Measurements from ENCODE around the gene SRP68. TPM values are rescaled to one million over a fixed set of nuclear protein-coding genes. Genes with fewer than 3 reads are reported as not detected.

The SRP68 gene
- total RNA-seq, 4 donors from 2014 or later, result 57.5 to 90.2 (median 64.2) TPM

DNA sequence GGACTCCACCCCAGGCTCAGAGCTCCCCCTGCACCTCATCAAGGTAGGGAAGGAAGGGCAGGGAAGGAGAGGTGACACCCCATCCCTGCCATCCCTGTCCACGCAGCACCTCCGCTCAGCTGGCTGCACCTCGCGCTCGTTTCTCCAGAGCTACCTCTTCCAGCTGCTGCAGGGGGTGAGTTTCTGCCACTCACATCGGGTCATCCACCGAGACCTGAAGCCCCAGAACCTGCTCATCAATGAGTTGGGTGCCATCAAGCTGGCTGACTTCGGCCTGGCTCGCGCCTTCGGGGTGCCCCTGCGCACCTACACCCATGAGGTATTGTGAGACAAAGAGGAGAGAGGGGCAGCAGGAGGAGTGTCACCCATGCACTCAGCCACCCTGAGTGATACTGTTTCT, 70.2 kb downstream of the SRP68 start:
- peaks cover 35% of the 10 kb centered on the region for H3K4me1 ChIP-seq
- no peak overlapping the region for H3K4me3 ChIP-seq
- TF ChIP-seq EP300 (IDR thresholded peaks at IDR 0.05) (no peak), POLR2AphosphoS5 (IDR thresholded peaks at IDR 0.05) (no peak), POLR2A (IDR thresholded peaks at IDR 0.05) (no peak)
- TF ChIP-seq, protein P1, sequence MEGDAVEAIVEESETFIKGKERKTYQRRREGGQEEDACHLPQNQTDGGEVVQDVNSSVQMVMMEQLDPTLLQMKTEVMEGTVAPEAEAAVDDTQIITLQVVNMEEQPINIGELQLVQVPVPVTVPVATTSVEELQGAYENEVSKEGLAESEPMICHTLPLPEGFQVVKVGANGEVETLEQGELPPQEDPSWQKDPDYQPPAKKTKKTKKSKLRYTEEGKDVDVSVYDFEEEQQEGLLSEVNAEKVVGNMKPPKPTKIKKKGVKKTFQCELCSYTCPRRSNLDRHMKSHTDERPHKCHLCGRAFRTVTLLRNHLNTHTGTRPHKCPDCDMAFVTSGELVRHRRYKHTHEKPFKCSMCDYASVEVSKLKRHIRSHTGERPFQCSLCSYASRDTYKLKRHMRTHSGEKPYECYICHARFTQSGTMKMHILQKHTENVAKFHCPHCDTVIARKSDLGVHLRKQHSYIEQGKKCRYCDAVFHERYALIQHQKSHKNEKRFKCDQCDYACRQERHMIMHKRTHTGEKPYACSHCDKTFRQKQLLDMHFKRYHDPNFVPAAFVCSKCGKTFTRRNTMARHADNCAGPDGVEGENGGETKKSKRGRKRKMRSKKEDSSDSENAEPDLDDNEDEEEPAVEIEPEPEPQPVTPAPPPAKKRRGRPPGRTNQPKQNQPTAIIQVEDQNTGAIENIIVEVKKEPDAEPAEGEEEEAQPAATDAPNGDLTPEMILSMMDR (IDR thresholded peaks at IDR 0.05), result no peak
- 95% methylated on average over 10 of the region's 12 CpGs for WGBS
- H3K9me3 ChIP-seq, result no peaks in the 10 kb centered on the region
- peaks cover 29% of the 10 kb centered on the region for H3K36me3 ChIP-seq
- no peak overlapping the region for H3K27ac ChIP-seq
- no peaks in the 10 kb centered on the region for H3K27me3 ChIP-seq
- DNase-seq (ENCODE audit: low spot score in 2 of 2), result no peak

DNA sequence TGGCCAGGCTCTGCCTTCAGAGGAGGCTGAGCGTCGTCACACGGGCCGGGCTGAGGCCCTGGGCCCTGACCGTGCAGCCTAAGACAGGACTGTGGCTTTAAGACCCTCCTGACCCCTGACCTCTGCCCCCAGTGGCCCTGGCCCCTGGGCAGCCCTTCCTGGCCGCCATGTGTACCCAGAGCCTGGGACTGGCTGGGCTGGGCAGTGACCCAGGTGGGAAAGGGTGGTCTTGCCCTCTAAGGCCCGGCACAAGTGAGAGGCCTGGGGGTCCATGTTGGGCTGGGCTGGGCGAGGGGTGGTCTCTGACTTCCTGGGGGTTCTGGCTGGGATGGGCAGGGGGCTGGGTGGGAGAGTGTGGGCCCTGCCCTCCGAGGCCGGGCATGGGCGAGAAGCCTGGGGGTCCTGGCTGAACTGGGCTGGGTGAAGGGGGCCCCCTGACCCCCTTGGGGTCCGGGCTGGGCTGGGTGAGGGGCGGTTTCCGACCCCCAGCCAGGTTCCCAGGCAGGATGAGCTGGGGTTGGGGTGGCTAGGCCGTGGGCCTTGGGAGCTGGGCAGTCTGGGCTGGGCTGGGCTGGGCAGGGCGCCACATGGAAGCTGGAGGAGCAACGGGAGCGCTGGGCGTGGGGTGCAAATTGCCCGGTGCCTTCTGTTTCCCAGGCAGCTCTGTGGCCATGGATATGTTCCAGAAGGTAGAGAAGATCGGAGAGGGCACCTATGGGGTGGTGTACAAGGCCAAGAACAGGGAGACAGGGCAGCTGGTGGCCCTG, 71.4 kb downstream of the SRP68 start, which contains the start of gene CDK3:
Gene CDK3 (plus strand): TSS at position 101 of the 767 bp plus-strand sequence. CDS start 571 bp downstream, at position 672.
- WGBS, result 70% methylated on average over 11 of the region's 21 CpGs
- Histone ChIP-seq H3K4me3 (no peak within 1 kb of the TSS), H3K9me3 (no peaks in the 10 kb centered on the region), H3K27ac (peak within 1 kb of the TSS; percentile 49), H3K36me3 (peaks cover 24% of the 10 kb centered on the region), H3K4me1 (peaks cover 45% of the 10 kb centered on the region), H3K27me3 (no peaks in the 10 kb centered on the region)
- no peak for DNase-seq (ENCODE audit: low spot score in 2 of 2)
- no peak for TF ChIP-seq POLR2AphosphoS5 (IDR thresholded peaks at IDR 0.05)
- TF ChIP-seq, protein P1 (IDR thresholded peaks at IDR 0.05), result no peak
- TF ChIP-seq POLR2A (IDR thresholded peaks at IDR 0.05), result no peak
- no peak for TF ChIP-seq EP300 (IDR thresholded peaks at IDR 0.05)

DNA sequence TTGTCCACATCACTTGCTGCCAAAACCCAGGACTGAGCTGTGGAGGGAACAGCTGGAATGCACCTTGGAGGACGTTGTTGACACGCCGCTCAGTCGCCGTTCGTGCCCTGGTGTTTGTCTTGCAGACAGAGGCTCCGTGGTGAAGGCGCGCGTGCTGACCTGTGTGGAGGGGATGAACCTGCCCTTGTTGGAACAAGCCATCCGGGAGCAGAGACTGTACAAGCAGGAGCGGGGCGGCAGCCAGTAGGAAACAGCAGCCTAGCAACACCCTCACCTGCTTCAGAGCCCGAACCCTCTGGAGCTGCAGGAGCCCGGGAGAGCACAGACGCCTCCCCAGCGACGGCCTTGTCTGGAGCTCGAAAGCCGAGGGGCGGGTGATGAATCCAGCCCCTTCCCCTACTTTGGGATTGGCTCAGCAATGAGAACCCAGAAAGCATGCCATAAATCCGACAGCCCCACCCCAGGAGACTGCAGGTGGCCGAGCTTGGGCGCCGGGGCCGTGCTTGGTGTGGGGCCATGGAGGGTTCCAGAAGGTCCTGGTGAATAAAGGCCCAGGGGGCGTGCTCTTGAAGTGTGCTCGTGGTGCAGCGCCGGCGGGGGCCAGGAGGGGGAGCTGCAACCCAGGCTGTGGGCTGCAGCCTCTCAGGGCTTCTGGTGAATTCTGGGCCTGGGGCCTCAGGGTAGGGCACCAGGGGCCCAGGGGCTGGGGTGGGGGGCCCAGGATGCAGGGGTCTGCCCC, 72.1 kb downstream of the SRP68 start:
- no peak for DNase-seq (ENCODE audit: low spot score in 2 of 2)
- Histone ChIP-seq H3K27me3 (no peaks in the 10 kb centered on the region), H3K27ac (peak overlapping the region; percentile 49), H3K36me3 (peaks cover 22% of the 10 kb centered on the region), H3K4me1 (peaks cover 45% of the 10 kb centered on the region), H3K4me3 (no peak overlapping the region), H3K9me3 (no peaks in the 10 kb centered on the region)
- TF ChIP-seq POLR2A (IDR thresholded peaks at IDR 0.05) (no peak), EP300 (IDR thresholded peaks at IDR 0.05) (no peak), POLR2AphosphoS5 (IDR thresholded peaks at IDR 0.05) (no peak)
- TF ChIP-seq, protein P1 (IDR thresholded peaks at IDR 0.05), result peak in 1 of 2 donors; percentile 92
- WGBS, result 54% methylated on average over 18 of the region's 31 CpGs

DNA sequence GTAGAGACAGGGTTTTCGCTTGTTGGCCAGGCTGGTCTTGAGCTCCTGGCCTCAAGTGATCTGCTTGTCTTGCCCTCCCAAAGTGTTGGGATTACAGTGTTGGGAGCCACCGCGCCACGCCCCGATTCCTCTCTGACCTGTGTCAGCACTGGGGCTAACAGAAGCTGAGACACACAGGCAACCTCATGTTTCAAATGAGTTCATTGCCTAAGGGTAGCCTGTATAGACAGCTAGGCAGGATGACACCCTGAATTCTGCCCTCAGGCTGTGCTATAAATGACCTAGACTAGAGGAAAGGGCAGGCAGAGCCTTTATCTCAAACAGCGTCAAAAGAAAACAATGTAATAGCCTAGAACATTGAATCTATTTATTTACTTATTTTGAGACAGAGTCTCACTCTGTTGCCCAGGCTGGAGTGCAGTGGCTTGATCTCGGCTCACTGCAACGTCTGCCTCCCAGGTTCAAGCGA, 74.0 kb downstream of the SRP68 start:
- H3K27ac ChIP-seq, result peak overlapping the region; percentile 89
- WGBS, result 83% methylated on average over 9 of the region's 9 CpGs
- no peak overlapping the region for H3K4me3 ChIP-seq
- no peaks in the 10 kb centered on the region for H3K27me3 ChIP-seq
- DNase-seq (ENCODE audit: low spot score in 2 of 2), result no peak
- peaks cover 24% of the 10 kb centered on the region for H3K36me3 ChIP-seq
- no peaks in the 10 kb centered on the region for H3K9me3 ChIP-seq
- H3K4me1 ChIP-seq, result peaks cover 45% of the 10 kb centered on the region
- no peak for TF ChIP-seq POLR2A (IDR thresholded peaks at IDR 0.05)
- TF ChIP-seq, protein P1 (IDR thresholded peaks at IDR 0.05), result no peak
- TF ChIP-seq EP300 (IDR thresholded peaks at IDR 0.05), result no peak
- no peak for TF ChIP-seq POLR2AphosphoS5 (IDR thresholded peaks at IDR 0.05)

Measured in suprapubic skin (tissue), 4 donors.